ENCODE data around the gene TSPAN4. TPM values are rescaled to one million over a fixed set of nuclear protein-coding genes. Genes with fewer than 3 reads are reported as not detected.
A peak's percentile ranks its signal among the peaks of the same experiment; 100 is the strongest.

Gene TSPAN4
- total and polyA plus RNA-seq, 10 donors, result 32.1 to 140 (median 107) TPM

- peak; percentile 31 to 66 (median 39) for TF ChIP-seq POLR2AphosphoS5 (IDR thresholded peaks at IDR 0.05)
- no peak for TF ChIP-seq POLR2A (IDR thresholded peaks at IDR 0.05)
- no peak for TF ChIP-seq CTCF (IDR thresholded peaks at IDR 0.05 in 8 of 11, conservative IDR thresholded peaks at IDR 0.05 in 3 of 11)
- DNase-seq, result no peak
- Histone ChIP-seq H3K36me3 (peaks cover 0 to 49% (median 34%) of the 10 kb centered on the region in 6 donors), H3K4me3 (no peak overlapping the region), H3K4me1 (peaks cover 49 to 99% (median 78%) of the 10 kb centered on the region in 6 donors), H3K27me3 (replicated peaks in 1 of 7) (peaks cover 0 to 40% (median 19%) of the 10 kb centered on the region in 7 donors), H3K27ac (peak overlapping the region in 3 of 8 donors; percentile 63 to 87 (median 86)), H3K9me3 (no peaks in the 10 kb centered on the region)
- intact Hi-C loops (cut with DNase I; ENCODE audit: low total_unique reads), result no loop called here
- WGBS, 5 donors, result 74 to 96% (median 82%) methylated on average over 7 to 12 of the region's 12 CpGs
Measured at GRCh38 chr11:825366-826226, 17.1 kb upstream of the TSPAN4 start.

GRCh38 chr11:826227-826621 lies 16.4 kb upstream of the TSPAN4 start:
- intact Hi-C loops (cut with DNase I; ENCODE audit: low total_unique reads), result no loop called here
- TF ChIP-seq POLR2A (IDR thresholded peaks at IDR 0.05), result no peak
- peak in 1 of 3 donors; percentile 4 for TF ChIP-seq POLR2AphosphoS5 (IDR thresholded peaks at IDR 0.05)
- peaks cover 0 to 47% (median 34%) of the 10 kb centered on the region in 6 donors for H3K36me3 ChIP-seq
- H3K27me3 ChIP-seq (replicated peaks in 1 of 7), result peaks cover 0 to 46% (median 22%) of the 10 kb centered on the region in 7 donors
- peak overlapping the region in 2 of 8 donors; percentile 55 to 74 for H3K4me3 ChIP-seq
- H3K27ac ChIP-seq, result peak overlapping the region in 5 of 8 donors; percentile 63 to 88 (median 86)
- 63 to 88% (median 69%) methylated on average over 6 to 9 of the region's 9 CpGs for WGBS, 5 donors
- H3K9me3 ChIP-seq, result no peaks in the 10 kb centered on the region
- peaks cover 49 to 99% (median 78%) of the 10 kb centered on the region in 6 donors for H3K4me1 ChIP-seq
- no peak for DNase-seq

GRCh38 chr11:826836-827145 lies 15.9 kb upstream of the TSPAN4 start:
- DNase-seq, result no peak
- WGBS, 5 donors, result 0 to 2% (median 1%) methylated on average over 10 to 22 of the region's 22 CpGs
- Histone ChIP-seq H3K36me3 (peaks cover 0 to 42% (median 34%) of the 10 kb centered on the region in 6 donors), H3K4me1 (peaks cover 46 to 99% (median 78%) of the 10 kb centered on the region in 6 donors), H3K27me3 (replicated peaks in 1 of 7) (peaks cover 0 to 52% (median 22%) of the 10 kb centered on the region in 7 donors), H3K4me3 (peak overlapping the region; percentile 29 to 74 (median 50)), H3K9me3 (no peaks in the 10 kb centered on the region), H3K27ac (peak overlapping the region in 7 of 8 donors; percentile 63 to 88 (median 80))
- TF ChIP-seq CTCF (IDR thresholded peaks at IDR 0.05 in 8 of 11, conservative IDR thresholded peaks at IDR 0.05 in 3 of 11) (no peak), POLR2AphosphoS5 (IDR thresholded peaks at IDR 0.05) (peak in 1 of 3 donors; percentile 21)
- intact Hi-C loops (cut with DNase I; ENCODE audit: low total_unique reads), result no loop called here

GRCh38 chr11:827146-827896 lies 15.3 kb upstream of the TSPAN4 start:
- Histone ChIP-seq H3K4me3 (peak overlapping the region; percentile 29 to 74 (median 50)), H3K4me1 (peaks cover 50 to 99% (median 78%) of the 10 kb centered on the region in 6 donors), H3K9me3 (no peaks in the 10 kb centered on the region), H3K27me3 (replicated peaks in 1 of 7) (peaks cover 0 to 57% (median 22%) of the 10 kb centered on the region in 7 donors), H3K36me3 (peaks cover 0 to 36% (median 30%) of the 10 kb centered on the region in 6 donors), H3K27ac (peak overlapping the region in 7 of 8 donors; percentile 63 to 88 (median 80))
- TF ChIP-seq POLR2A (IDR thresholded peaks at IDR 0.05) (no peak), POLR2AphosphoS5 (IDR thresholded peaks at IDR 0.05) (peak; percentile 59 to 82 (median 66)), CTCF (IDR thresholded peaks at IDR 0.05 in 8 of 11, conservative IDR thresholded peaks at IDR 0.05 in 3 of 11) (peak in 1 of 11 experiments; percentile 11)
- DNase-seq, result peak; percentile 90
- WGBS, 5 donors, result 3 to 14% (median 7%) methylated on average over 17 to 66 of the region's 66 CpGs
- intact Hi-C loops (cut with DNase I; ENCODE audit: low total_unique reads), result no loop called here

Data from spleen (tissue), 11 donors.